CD4-positive, alpha-beta T cell treated with Interleukin-4 for 1 hour (primary cell): ENCODE measurements around the gene TOGARAM1.

ENCODE experiments used
- DNase-seq, 2 donors: peaks; one replicate each; pipeline ENCODE4 v3.0.0-alpha.2; 2020 to 2022

The TOGARAM1 gene, protein sequence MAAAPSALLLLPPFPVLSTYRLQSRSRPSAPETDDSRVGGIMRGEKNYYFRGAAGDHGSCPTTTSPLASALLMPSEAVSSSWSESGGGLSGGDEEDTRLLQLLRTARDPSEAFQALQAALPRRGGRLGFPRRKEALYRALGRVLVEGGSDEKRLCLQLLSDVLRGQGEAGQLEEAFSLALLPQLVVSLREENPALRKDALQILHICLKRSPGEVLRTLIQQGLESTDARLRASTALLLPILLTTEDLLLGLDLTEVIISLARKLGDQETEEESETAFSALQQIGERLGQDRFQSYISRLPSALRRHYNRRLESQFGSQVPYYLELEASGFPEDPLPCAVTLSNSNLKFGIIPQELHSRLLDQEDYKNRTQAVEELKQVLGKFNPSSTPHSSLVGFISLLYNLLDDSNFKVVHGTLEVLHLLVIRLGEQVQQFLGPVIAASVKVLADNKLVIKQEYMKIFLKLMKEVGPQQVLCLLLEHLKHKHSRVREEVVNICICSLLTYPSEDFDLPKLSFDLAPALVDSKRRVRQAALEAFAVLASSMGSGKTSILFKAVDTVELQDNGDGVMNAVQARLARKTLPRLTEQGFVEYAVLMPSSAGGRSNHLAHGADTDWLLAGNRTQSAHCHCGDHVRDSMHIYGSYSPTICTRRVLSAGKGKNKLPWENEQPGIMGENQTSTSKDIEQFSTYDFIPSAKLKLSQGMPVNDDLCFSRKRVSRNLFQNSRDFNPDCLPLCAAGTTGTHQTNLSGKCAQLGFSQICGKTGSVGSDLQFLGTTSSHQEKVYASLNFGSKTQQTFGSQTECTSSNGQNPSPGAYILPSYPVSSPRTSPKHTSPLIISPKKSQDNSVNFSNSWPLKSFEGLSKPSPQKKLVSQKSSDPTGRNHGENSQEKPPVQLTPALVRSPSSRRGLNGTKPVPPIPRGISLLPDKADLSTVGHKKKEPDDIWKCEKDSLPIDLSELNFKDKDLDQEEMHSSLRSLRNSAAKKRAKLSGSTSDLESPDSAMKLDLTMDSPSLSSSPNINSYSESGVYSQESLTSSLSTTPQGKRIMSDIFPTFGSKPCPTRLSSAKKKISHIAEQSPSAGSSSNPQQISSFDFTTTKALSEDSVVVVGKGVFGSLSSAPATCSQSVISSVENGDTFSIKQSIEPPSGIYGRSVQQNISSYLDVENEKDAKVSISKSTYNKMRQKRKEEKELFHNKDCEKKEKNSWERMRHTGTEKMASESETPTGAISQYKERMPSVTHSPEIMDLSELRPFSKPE (N-terminal part only)

DNA sequence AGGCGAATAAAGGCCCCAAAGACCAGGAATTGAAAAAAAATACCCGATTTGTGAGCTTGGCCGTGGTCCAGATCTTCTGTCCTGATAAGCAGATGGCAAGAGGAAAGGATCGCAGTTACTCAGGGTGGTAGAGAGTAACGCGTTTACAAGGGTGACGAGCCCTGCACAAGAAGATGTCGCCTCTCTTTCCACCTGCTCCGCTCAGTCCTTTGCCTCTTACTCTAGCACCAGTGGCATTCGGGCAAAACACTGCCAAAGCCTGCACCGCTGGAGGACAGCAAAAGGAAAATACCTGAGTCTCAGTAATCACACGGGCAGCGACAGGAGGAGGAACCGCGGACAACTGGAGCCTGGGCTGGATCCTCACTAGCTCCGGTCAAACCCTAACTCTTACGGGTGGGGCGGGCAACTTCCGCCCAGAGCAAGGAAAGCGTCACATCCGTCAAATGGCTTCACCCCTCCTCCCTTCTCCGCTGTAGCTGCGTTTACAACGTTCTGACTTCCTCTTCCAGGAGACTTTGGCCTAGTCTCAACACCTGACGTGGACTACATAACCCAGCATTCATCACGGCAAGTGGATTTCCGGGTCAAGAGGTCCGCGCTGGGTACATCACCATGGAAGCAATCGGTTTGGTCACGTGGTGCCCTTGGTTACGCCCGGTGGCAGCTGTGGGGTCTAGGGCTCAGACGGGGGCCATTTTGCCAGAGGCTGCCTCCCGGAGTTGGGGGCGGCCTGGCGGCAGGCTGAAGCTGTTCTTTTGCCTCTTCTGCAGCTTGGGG is at the start of gene TOGARAM1, which contains the start of gene KLHL28:
Gene TOGARAM1 (plus strand): TSS at position 637 of the 780 bp plus-strand sequence. CDS start 232 bp downstream, outside the sequence.
Gene KLHL28 (minus strand): TSS at position 394 of the 780 bp plus-strand sequence. CDS start 16,019 bp downstream, outside the sequence.
- DNase-seq: peak; percentile 99

DNA sequence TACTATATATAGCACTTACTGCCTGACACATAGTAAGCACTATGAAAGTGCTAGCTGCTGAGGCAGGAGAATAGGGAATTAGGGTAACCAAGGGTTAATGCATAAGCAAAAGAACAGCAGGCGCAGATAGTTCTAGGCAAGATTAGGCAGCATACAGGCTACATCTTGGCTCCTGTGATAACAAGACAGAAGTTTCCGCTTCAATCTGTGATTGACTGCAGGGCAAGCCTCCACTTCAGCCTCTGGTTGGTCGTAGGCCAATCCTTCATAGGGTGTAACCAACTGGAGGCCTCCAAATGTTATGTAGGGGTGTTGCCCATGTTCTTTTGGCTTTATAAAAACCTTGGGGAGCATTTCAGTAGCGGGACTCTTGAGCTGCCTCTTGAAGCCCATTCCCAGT is 47.1 kb upstream of the TOGARAM1 start:
- no peak for DNase-seq

DNA sequence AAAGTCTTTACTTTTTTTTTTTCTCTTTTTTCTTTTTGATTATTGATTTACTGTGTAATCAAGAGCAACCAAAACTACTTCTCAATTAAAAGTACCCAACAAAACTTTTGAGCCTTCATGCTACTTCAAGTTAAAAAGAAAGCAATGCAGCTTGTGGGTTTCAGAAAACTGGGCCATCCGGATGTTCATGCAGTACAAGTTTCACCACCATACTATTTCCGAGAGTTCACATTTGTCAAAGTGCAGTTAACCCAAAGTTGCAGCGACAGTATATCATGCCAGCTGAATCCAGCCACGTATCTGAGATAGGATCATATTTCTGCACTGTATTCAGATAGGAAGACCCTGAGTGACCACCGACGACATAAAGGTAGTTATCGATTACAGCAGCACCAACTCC is 33.2 kb upstream of the TOGARAM1 start:
- DNase-seq: peak in 1 of 2 donors; percentile 32

DNA sequence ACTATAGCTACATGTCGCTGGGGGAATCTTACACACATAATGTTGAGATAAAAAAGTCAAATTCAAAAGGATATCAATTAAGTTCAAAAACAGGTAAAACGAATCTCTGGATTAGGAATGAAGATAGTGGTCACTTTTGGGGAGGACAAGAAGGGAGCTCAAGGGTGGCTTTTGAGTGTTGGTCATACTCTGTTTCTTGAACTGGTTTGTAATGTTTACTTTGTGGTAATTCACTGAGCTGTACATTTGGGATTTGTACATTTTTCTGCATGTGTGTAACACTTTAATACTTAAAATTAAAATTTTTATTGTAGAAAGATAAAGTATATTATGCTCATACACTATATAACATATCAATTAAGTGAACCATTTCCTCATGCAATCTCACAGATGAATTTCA is 26.8 kb upstream of the TOGARAM1 start:
- no peak for DNase-seq

DNA sequence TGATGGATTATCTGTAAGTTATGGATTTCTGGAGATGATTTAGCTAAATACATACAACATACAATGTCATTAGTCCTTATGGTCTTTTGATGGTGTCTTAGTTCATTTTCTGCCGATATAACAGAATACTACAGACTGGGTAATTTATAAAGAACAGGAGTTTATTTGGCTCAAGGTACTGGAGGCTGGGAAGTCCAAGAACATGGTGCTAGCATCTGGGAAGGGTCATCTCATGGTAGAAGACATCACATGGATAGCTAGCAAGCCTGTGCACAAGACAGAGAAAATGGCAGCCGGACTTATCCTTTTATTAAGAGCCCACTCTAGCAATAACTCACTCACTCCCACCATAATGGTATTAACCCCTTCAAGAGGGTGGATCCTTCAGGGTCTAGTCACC is 24.4 kb upstream of the TOGARAM1 start:
- DNase-seq: no peak

DNA sequence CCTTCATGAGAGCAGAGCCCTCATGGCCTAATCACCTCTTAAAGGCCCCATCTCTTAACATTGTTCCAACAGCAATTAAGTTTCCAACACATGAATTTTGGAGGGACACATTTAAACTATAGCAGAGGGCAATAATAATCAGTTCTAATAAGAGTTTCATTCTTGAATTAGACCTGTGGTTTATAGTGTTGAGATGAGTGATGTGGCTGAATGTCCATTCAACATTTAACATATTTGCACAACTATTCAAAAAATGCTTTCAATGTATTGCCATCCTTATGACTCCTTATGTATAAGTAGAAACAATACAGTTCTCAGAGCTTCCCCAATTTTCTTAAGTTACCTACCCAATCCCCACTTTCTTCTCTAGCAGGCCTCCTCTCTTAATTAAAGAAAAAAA is 21.8 kb upstream of the TOGARAM1 start:
- DNase-seq: no peak

DNA sequence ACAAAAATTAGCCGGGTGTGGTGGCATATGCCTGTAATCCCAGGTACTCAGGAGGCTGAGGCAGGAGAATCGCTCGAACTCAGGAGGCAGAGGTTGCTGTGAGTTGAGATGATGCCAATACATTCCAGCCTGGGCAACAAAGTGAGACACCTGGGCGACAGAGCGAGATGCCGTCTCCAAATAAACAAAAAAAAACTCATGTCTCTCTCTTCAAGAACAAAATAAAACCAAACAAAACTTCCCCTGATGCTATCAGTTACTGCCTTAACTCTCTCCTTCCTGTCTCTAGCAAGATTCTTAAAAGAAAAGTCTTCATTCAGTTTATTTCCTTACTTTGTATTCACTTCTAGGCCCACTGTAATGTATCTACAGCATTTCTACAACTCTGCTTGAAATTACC is 21.0 kb upstream of the TOGARAM1 start:
- peak in 1 of 2 donors; percentile 32 for DNase-seq

DNA sequence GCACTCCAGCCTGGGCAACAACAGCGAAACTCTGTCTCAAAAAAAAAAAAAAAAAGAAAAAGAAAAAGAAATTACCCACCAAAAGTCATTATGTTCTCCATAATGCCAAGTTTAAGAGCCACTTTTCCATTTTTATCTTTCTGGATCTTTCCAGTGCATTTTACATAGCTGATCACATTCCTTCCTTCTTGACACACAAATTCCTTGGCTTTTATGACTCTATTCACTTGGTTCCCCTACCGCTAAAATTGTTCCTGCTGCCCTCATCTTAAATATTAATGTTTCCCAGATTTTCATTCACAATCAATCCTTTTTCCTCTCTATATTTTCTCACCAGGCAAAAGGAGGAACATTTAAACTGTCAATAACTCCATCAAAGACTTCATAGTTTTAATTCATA is 20.4 kb upstream of the TOGARAM1 start:
- DNase-seq: no peak

DNA sequence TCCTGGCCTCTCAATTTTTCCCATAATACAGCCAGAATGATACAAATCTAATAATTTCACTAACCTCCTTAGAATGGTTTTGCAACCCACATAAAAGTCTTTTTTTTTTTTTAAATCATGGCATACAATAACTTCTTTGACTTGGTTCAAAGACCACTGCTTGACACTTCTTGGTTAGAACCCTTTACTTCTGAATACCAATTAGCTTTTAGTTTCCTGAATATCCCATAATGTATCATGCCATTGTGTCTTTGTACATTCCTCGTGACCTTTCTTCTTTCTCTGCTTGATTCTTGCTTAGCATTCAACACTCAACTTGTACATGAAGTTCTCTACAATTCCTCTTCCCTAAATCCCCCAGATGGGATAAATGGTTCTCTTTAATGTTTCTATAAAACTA is 19.6 kb upstream of the TOGARAM1 start:
- DNase-seq: no peak

DNA sequence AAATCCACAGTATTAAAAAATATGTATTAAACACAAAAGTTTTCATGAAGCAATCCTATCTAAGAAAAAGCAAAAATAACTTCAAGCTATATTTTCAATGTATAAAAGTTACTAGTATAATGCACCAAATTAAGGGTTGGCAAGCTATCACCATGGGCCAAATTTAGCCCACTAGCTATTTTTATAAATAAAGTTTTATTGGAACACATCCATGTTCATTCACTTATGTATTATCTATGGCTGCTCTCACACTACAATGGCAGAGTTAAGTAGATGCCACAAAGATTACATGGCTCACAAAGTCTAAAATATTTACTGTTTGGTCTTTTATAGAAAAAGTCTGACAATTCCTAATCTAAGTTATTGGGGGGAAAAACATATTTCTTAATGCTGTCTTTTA is 17.9 kb upstream of the TOGARAM1 start:
- DNase-seq: no peak

DNA sequence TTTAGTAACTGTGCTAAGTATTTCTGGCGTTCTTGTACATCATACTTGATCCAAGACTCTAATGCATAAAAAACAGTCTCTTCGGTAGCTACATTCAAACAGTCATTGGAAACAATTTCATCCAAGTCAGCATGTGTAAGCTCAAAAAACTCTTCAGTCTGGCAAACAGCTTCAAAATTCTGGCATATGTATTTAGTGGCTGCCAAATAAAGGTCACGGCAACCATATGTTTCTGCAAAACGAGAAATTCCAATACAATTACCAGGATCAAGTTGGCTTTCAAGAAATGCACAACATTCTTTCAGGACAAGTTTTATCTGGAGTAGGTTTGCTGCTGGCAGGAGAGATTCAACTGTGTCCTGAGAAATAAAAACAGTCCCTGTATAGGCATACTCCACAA is 16.7 kb upstream of the TOGARAM1 start:
- no peak for DNase-seq

DNA sequence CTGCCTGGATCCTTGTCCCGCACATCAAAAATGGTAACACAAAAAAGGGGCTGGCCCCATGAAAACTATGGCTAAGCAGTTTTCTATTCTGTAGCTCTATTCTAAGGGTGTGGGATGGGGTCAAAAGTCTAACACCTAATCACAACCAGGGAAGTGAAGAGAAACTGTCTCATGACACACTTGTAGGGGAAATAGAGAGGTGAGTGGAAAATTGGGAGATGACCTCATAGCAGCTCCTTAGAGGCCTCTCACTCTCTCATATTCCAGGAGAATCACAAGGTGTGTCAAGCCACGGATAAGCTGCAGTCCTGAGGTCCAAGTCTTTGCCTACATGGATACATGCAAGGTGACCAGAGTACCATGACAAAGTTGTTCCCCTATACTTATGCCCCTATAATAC is 10.9 kb upstream of the TOGARAM1 start:
- DNase-seq: no peak

DNA sequence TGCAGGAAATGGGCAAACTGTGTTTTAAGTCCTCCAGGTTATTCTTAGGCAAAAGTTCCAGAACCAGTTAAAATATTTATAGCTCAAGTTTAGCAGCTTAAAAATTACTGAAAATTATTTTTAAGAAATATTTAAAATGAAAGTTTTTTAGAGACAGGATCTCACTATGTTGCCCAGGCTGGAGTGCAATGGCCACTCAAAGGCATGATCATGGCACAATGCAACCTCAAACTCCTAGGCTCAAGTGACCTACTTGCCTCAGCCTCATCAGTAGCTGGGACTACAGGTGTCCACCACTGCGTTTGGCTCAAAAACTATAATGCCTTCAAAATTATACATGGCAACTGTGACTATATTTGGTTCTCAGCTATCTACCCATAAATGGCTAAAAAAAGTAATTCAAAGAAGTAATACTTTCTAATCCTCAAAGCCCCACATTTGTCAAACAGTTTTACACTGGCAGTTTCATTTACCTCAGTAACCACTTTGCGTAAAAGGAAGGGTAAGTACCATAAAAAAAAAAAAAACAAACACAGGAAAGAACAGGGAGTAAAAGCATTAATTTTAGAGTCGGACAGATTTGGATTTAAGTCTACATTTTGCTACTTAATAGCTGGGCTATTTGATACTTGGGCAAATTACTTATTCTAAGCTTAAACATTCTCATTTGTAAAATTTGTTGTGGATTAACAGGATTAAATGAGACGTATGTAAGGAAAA is 9.4 kb upstream of the TOGARAM1 start:
- no peak for DNase-seq

DNA sequence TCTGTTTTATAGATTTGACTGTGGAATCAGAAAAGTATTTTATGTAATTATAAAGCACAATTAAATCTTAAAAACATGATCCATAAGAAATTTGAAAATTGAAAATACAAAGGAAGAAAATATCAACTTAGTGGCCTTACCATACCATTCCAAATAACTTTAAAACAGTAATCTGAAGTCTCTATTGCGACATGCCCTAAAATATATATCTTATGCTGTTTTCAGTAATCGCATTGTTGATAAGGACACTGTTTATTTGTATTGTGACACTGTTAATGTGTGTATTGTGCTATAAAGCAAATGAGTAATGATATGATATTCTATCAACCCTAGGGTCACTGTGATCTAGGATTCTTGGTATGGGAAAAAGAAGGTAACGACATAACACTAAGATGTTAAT is 7.2 kb upstream of the TOGARAM1 start:
- no peak for DNase-seq

DNA sequence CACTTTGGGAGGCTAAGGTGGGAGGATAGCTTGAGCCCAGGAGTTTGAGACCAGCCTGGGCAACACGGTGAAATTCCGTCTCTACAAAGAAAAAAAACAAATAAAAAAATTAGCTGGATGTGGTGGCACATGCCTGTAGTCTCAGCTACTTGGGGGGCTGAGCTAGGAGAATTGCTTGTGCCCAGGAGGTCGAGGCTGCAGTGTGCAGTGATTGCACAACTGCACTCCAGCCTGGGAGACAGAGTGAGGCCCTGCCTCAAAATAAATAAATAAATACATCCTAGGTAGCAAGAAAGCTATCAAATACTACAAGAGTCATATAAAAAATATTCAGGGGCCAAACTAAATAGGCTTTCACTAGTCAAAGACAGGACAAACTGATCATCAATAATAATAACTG is 6.5 kb upstream of the TOGARAM1 start:
- no peak for DNase-seq

DNA sequence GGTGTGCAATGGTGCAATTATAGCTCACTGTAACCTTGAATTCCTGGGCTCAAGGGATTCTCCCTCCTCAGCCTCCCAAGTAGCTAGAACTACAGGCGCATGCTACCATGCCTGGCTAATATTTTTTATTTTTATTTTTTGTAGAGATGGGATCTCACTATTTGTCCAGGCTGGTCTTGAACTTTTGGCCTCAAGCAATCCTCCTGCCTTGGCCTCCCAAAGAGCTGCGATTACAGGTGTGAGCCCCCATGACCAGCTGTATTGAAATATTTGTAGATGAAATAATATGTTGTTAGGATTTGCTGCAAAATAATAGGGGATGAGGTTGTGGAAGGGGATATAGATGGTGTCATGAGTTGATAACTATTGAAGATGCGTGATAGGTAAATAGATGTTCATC is 5.1 kb upstream of the TOGARAM1 start:
- no peak for DNase-seq

DNA sequence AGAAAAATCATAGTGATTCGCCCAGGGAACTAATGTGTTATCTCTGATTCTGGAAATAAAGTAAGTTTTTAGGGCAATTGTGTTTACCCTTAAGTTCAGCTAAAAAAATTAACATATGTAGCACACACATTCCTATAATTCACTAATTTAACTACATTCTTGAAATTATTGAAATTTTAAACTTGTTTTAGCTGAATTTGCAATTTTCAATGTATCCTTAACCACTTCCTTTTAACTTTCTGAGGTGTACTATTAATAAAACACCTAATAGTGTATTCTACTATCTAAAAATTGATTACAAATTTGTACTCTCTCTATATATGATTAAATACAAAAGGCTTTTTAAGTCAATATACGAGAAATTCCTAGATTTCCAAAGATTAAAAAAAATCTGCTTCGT is 2.5 kb upstream of the TOGARAM1 start:
- no peak for DNase-seq

DNA sequence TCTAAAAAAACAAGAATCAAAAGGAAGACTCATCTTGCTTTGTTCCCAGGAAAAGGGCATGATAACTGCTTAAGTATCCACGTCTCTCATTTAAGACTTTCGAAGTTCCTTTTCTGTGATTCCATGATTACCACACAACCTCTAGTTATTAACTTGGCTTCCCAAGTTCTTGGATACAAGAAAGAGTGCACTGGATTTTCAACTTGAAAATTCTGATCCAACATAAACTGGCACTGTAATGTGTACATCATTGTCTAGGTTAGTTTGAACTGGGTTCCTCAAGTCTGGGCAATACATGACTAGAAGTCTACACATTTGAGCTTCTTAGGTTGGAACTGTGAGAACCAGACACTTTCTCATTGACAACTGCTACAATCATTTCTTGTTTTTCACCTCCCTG is 1.8 kb upstream of the TOGARAM1 start:
- DNase-seq: no peak

DNA sequence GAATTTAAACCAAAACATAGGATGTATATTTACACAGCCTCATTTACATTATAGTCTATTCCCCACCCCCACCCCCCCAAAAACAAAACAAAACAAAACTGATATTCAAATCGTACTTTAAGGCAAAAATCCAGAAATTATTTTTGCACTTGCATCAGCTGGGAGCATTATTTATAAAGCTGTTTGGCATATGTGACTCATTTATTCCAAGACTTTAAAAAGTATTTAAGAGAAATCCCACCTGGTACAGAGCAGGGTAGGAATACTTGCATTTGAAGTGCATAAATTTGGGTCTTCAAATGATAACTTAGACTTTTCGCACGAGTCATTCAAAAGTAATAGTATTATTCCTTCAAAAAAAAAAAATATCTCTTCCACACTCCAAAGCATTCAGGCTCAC is 1.3 kb upstream of the TOGARAM1 start:
- no peak for DNase-seq

DNA sequence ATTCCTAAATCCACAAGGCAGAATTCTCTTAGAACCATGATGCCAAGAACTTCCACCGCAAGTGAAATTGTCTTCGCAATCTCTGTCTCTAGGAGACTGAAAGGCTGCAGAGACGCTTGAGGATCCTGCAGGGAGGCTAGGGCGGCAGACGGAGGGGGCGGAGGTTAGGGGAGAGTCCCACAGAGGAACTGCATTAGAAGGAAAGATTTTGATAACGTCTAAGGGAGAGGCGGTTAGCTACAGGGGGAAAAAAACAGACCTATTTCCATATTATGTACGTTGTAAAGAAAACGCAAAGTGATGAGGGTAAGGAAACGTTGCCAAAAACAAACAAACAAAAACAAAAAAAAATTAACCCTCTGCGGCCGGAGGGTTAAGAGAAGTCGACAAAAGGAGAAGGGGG is 838 bp upstream of the TOGARAM1 start:
- peak; percentile 52 to 65 for DNase-seq

DNA sequence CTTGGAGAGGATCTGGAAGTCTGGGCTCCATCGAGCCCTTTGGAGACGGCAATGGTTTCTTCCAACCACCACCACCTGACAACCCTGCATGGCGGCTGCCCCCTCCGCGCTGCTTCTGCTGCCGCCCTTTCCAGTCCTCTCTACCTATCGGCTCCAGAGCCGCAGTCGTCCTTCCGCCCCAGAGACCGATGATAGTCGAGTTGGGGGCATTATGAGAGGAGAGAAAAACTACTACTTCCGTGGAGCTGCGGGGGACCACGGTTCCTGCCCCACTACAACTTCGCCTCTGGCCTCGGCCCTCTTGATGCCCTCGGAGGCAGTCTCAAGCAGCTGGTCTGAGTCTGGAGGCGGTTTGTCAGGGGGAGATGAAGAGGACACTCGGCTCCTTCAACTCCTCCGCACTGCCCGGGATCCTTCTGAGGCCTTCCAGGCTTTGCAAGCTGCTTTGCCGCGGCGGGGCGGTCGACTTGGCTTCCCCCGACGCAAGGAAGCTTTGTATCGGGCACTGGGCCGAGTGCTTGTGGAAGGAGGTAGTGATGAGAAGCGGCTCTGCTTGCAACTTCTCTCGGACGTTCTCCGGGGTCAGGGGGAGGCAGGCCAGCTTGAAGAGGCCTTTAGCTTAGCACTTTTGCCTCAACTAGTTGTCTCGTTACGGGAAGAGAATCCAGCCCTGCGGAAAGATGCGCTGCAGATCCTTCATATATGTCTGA is 499 bp downstream of the TOGARAM1 start:
- peak in 1 of 2 donors; percentile 20 for DNase-seq
